CD14-positive monocyte (primary cell): ENCODE measurements around the gene FBXO11. TPM values are rescaled to one million over a fixed set of nuclear protein-coding genes. Genes with fewer than 3 reads are reported as not detected.

Source experiments
- DNase-seq, 3 donors: peaks; one replicate each; pipeline ENCODE4 v3.0.0-alpha.2; 2011 to 2022
- H2AFZ ChIP-seq: 2 replicates; pipeline ENCODE4 v1.6.0; 2012; ENCODE audit warnings: mild to moderate bottlenecking, low read depth, low read length, inconsistent platforms; ENCODE audit not compliant: insufficient read depth, poor library complexity, severe bottlenecking
- H3K27ac ChIP-seq, 2 donors: 1 replicate in 1 of 2; 2 replicates in 1 of 2; pipeline ENCODE4 v1.5.1; 2012 to 2013; ENCODE audit warnings: low read length in 2 of 2, control low read depth in 1 of 2, inconsistent platforms in 1 of 2, low read depth in 1 of 2, mild to moderate bottlenecking in 1 of 2
- H3K27me3 ChIP-seq, 2 donors: one replicate each; pipeline versions ENCODE4 v1.6.0 to v1.6.1; 2011 to 2013; ENCODE audit warnings: low read length in 2 of 2; ENCODE audit not compliant: control insufficient read depth in 2 of 2, insufficient read depth in 2 of 2
- H3K36me3 ChIP-seq, 2 donors: replicated peaks in 1 of 2; 1 replicate in 1 of 2; 2 replicates in 1 of 2; pipeline versions ENCODE4 v1.5.1 to v1.6.1; 2012 to 2013; ENCODE audit warnings: low read length in 2 of 2, control low read depth in 1 of 2, inconsistent platforms in 1 of 2, mild to moderate bottlenecking in 1 of 2; ENCODE audit not compliant: insufficient read depth in 2 of 2, control insufficient read depth in 1 of 2
- H3K4me1 ChIP-seq, 2 donors: 1 replicate in 1 of 2; 2 replicates in 1 of 2; pipeline versions ENCODE4 v1.5.1 to v1.6.1; 2012 to 2013; ENCODE audit warnings: low read length in 2 of 2, control low read depth in 1 of 2, inconsistent platforms in 1 of 2, mild to moderate bottlenecking in 1 of 2, moderate library complexity in 1 of 2; ENCODE audit not compliant: insufficient read depth in 2 of 2, control insufficient read depth in 1 of 2
- H3K4me2 ChIP-seq: replicated peaks from 2 replicates; pipeline ENCODE3; 2012; ENCODE audit warnings: low read length, moderate library complexity, mild to moderate bottlenecking; ENCODE audit not compliant: poor library complexity, severe bottlenecking; ENCODE audit errors: extremely low read depth
- H3K4me3 ChIP-seq, 3 experiments: fragments of 200-600 bp in 1 of 3; sonication (generic) in 1 of 3; replicated peaks in 1 of 3; 1 replicate in 2 of 3; 2 replicates in 1 of 3; pipeline ENCODE4 v1.5.1; 2011 to 2013; ENCODE audit warnings: low read length in 3 of 3, mild to moderate bottlenecking in 3 of 3, control low read depth in 2 of 3, low read depth in 2 of 3, inconsistent platforms in 1 of 3, moderate library complexity in 1 of 3
- H3K79me2 ChIP-seq: 2 replicates; pipeline ENCODE4 v1.6.0; 2012; ENCODE audit warnings: mild to moderate bottlenecking, control low read depth, inconsistent platforms, low read length, moderate library complexity; ENCODE audit not compliant: insufficient read depth
- H3K9ac ChIP-seq: 2 replicates; pipeline ENCODE4 v1.6.0; 2017; ENCODE audit warnings: low read length, mild to moderate bottlenecking; ENCODE audit not compliant: insufficient read depth, poor library complexity, severe bottlenecking
- H3K9me3 ChIP-seq, 2 donors: replicated peaks in 1 of 2; 1 replicate in 1 of 2; 2 replicates in 1 of 2; pipeline versions ENCODE4 v1.5.1 to v1.6.1; 2012 to 2013; ENCODE audit warnings: low read length in 2 of 2, control low read depth in 1 of 2; ENCODE audit not compliant: control insufficient read depth in 1 of 2, insufficient read depth in 1 of 2
- H4K20me1 ChIP-seq: 2 replicates; pipeline ENCODE4 v1.6.0; 2012; ENCODE audit warnings: mild to moderate bottlenecking, low read length, control low read depth, moderate library complexity; ENCODE audit not compliant: insufficient read depth
- H3K27ac Mint-ChIP-seq, 7 donors: one replicate each; pipeline ENCODE4 v1.8.0; 2020; ENCODE audit warnings: mild to moderate bottlenecking in 7 of 7, mixed read lengths in 7 of 7, moderate library complexity in 6 of 7, inconsistent platforms in 2 of 7
- H3K27me3 Mint-ChIP-seq, 3 donors: one replicate each; pipeline ENCODE4 v1.8.0; 2021 to 2022; ENCODE audit warnings: low read depth in 3 of 3, mild to moderate bottlenecking in 3 of 3, mixed read lengths in 3 of 3, moderate library complexity in 3 of 3, inconsistent platforms in 1 of 3
- H3K36me3 Mint-ChIP-seq, 2 donors: one replicate each; pipeline ENCODE4 v1.8.0; 2020; ENCODE audit warnings: mixed read lengths in 2 of 2, inconsistent platforms in 1 of 2, mild to moderate bottlenecking in 1 of 2
- H3K4me1 Mint-ChIP-seq: one replicate; pipeline ENCODE4 v1.8.0; 2020; ENCODE audit warnings: mild to moderate bottlenecking, mixed read lengths
- H3K4me3 Mint-ChIP-seq, 2 donors: one replicate each; pipeline ENCODE4 v1.8.0; 2020; ENCODE audit warnings: mild to moderate bottlenecking in 2 of 2, mixed read lengths in 2 of 2, moderate library complexity in 1 of 2
- H3K9me3 Mint-ChIP-seq, 7 donors: one replicate each; pipeline ENCODE4 v1.8.0; 2020 to 2022; ENCODE audit warnings: mixed read lengths in 7 of 7, mild to moderate bottlenecking in 6 of 7, moderate library complexity in 6 of 7, inconsistent platforms in 2 of 7
- WGBS: methylation state at CpG from one replicate; pipeline ENCODE4 v1.1.5; 2013; ENCODE audit warnings: missing lambda C conversion rate; ENCODE audit not compliant: insufficient coverage; 5-methylcytosine and 5-hydroxymethylcytosine counted together
- intact Hi-C, 2 donors: fragments of 100-400 bp; cut with micrococcal nuclease; formaldehyde crosslinking; loops; one replicate each; pipeline versions ENCODE4 v1.15.0 to v1.15.1; 2023
- polyA plus RNA-seq, 3 donors: library from polyadenylated mRNA; depleted of rRNA in 1 of 3; unstranded in 2 of 3; stranded (reverse) in 1 of 3; fragments of 300-500 nt in 2 of 3; fragments of >200 nt in 1 of 3; fragmentation: Illumina TruSeq in 2 of 3; gene quantifications; 1 replicate in 2 of 3; 2 replicates in 1 of 3; pipeline ENCODE4 v1.2.3, GENCODE V29; 2012 to 2021
- TF ChIP-seq, protein P1 (sequence below): fragments of 200-600 bp; IDR thresholded peaks from one replicate; pipeline ENCODE4 v1.8.0; 2022; ENCODE audit warnings: antibody characterized with exemption, mild to moderate bottlenecking

FBXO11 gene
- polyA plus RNA-seq, 3 donors: 2.2 to 51.3 (median 4.6) TPM

GRCh38 chr2:47945046-47945781 lies 38.9 kb upstream of the FBXO11 start:
- Mint-ChIP-seq H3K4me1 (peaks cover 2% of the 10 kb centered on the region), H3K4me3 (no peak overlapping the region), H3K9me3 (peaks cover 0 to 2% (median under 1%) of the 10 kb centered on the region in 7 donors), H3K27ac (no peak overlapping the region), H3K27me3 (peaks cover 0 to 4% (median 3%) of the 10 kb centered on the region in 3 donors), H3K36me3 (no peaks in the 10 kb centered on the region)
- Histone ChIP-seq H3K4me1 (no peaks in the 10 kb centered on the region), H3K9ac (no peak overlapping the region), H3K36me3 (no peaks in the 10 kb centered on the region), H3K79me2 (no peaks in the 10 kb centered on the region), H4K20me1 (no peaks in the 10 kb centered on the region), H3K27me3 (peaks cover 2 to 4% of the 10 kb centered on the region in 2 donors), H3K4me2 (no peak overlapping the region), H3K4me3 (no peak overlapping the region), H3K27ac (no peak overlapping the region), H3K9me3 (no peaks in the 10 kb centered on the region), H2AFZ (no peak overlapping the region)
- TF ChIP-seq, protein P1, sequence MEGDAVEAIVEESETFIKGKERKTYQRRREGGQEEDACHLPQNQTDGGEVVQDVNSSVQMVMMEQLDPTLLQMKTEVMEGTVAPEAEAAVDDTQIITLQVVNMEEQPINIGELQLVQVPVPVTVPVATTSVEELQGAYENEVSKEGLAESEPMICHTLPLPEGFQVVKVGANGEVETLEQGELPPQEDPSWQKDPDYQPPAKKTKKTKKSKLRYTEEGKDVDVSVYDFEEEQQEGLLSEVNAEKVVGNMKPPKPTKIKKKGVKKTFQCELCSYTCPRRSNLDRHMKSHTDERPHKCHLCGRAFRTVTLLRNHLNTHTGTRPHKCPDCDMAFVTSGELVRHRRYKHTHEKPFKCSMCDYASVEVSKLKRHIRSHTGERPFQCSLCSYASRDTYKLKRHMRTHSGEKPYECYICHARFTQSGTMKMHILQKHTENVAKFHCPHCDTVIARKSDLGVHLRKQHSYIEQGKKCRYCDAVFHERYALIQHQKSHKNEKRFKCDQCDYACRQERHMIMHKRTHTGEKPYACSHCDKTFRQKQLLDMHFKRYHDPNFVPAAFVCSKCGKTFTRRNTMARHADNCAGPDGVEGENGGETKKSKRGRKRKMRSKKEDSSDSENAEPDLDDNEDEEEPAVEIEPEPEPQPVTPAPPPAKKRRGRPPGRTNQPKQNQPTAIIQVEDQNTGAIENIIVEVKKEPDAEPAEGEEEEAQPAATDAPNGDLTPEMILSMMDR: no peak
- intact Hi-C loops: no loop called here
- WGBS: 98% methylated on average over 4 of the region's 9 CpGs
- no peak for DNase-seq

DNA sequence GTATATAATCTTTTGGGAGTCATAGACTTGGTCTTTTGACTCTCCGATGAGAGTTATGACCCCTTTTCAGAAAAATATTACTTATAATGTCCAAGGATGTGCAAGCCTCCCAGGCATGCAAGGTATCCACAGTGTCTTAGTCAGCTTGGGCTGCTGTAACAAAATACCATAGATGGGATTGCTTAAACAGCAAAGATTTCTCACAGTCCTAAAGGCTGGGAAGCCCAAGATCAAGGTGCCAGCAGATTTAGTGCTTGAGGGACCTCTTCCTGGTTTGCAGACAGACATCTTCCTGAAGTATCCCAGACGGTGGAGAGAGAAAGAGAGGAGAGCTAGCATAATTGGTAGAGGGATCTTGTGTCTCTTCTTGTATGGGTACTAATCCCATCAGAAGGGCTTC lies 35.6 kb upstream of the FBXO11 start:
- Mint-ChIP-seq H3K4me1 (peaks cover 8% of the 10 kb centered on the region), H3K9me3 (no peaks in the 10 kb centered on the region), H3K36me3 (no peaks in the 10 kb centered on the region), H3K27me3 (peaks cover 0 to 5% (median 0%) of the 10 kb centered on the region in 3 donors), H3K4me3 (no peak overlapping the region), H3K27ac (no peak overlapping the region)
- H4K20me1 ChIP-seq: no peaks in the 10 kb centered on the region
- H3K4me1 ChIP-seq: no peaks in the 10 kb centered on the region
- no peak overlapping the region for H3K27ac ChIP-seq
- no peaks in the 10 kb centered on the region for H3K79me2 ChIP-seq
- no peak overlapping the region for H2AFZ ChIP-seq
- 83% methylated on average over 1 of the region's 2 CpGs for WGBS
- no peak for DNase-seq
- H3K27me3 ChIP-seq: peaks cover 2 to 4% of the 10 kb centered on the region in 2 donors
- H3K36me3 ChIP-seq: no peaks in the 10 kb centered on the region
- TF ChIP-seq, protein P1: no peak
- H3K4me3 ChIP-seq: no peak overlapping the region
- H3K4me2 ChIP-seq: no peak overlapping the region
- H3K9ac ChIP-seq: no peak overlapping the region
- intact Hi-C loops: no loop called here
- no peaks in the 10 kb centered on the region for H3K9me3 ChIP-seq
